NCI-H1105 treated with DMSO at 0.1 percent for 48 hours (cell line): ENCODE measurements around the gene CPAMD8.
"Not testable (repeated sequence)": the region's sequence is repeated elsewhere in the genome, so short reads cannot be mapped to it uniquely, and the experiment has no call there.

Experiments used
- DNase-seq: peaks from one replicate; lab custom pipeline; 2025; lab: John Stamatoyannopoulos, UW

CPAMD8 gene

GRCh38 chr19:17041976-17042375 is 15.4 kb upstream of the CPAMD8 start:
- no peak for DNase-seq

- DNase-seq, result no peak
These were observed 11.4 kb upstream of the CPAMD8 start for GRCh38 chr19:17037966-17038500.

GRCh38 chr19:17037184-17037583 is 10.6 kb upstream of the CPAMD8 start:
- no peak for DNase-seq

GRCh38 chr19:17036640-17037039 is 10.0 kb upstream of the CPAMD8 start:
- DNase-seq, result no peak

- no peak for DNase-seq
These were observed 9.3 kb upstream of the CPAMD8 start for GRCh38 chr19:17035842-17036424.

- DNase-seq, result no peak
These were observed 5.1 kb upstream of the CPAMD8 start for GRCh38 chr19:17031741-17032140.

GRCh38 chr19:17027535-17027975 is 945 bp upstream of the CPAMD8 start:
- no peak for DNase-seq

GRCh38 chr19:17025991-17026658 is 485 bp downstream of the CPAMD8 start:
- no peak for DNase-seq

- no peak for DNase-seq
These were observed 1.2 kb downstream of the CPAMD8 start for GRCh38 chr19:17025361-17025760.

GRCh38 chr19:17024941-17025340 is 1.7 kb downstream of the CPAMD8 start:
- DNase-seq, result not testable (repeated sequence)

GRCh38 chr19:17023805-17024204 is 2.8 kb downstream of the CPAMD8 start:
- no peak for DNase-seq

GRCh38 chr19:17022738-17023137 is 3.9 kb downstream of the CPAMD8 start:
- no peak for DNase-seq

GRCh38 chr19:17021793-17022590 is 4.6 kb downstream of the CPAMD8 start:
- DNase-seq, result no peak

- DNase-seq, result no peak
These were observed 5.3 kb downstream of the CPAMD8 start for GRCh38 chr19:17021328-17021727.

GRCh38 chr19:17020823-17021222 is 5.8 kb downstream of the CPAMD8 start:
- no peak for DNase-seq

- no peak for DNase-seq
These were observed 6.2 kb downstream of the CPAMD8 start for GRCh38 chr19:17020385-17020784.

- DNase-seq, result not testable (repeated sequence)
These were observed 12.3 kb downstream of the CPAMD8 start for GRCh38 chr19:17014212-17014861.

- no peak for DNase-seq
These were observed 15.1 kb downstream of the CPAMD8 start for GRCh38 chr19:17011485-17011884.

- no peak for DNase-seq
These were observed 20.0 kb downstream of the CPAMD8 start for GRCh38 chr19:17006579-17006978.

GRCh38 chr19:17005000-17005399 is 21.6 kb downstream of the CPAMD8 start:
- DNase-seq, result no peak

- no peak for DNase-seq
These were observed 22.2 kb downstream of the CPAMD8 start for GRCh38 chr19:17004386-17004785.

GRCh38 chr19:17002455-17002854 is 24.2 kb downstream of the CPAMD8 start:
- no peak for DNase-seq
